ENCODE data around the gene KIFAP3. TPM values are rescaled to one million over a fixed set of nuclear protein-coding genes. Genes with fewer than 3 reads are reported as not detected.

The KIFAP3 gene
- total RNA-seq, 2 experiments from 2014 or later: 14.0 to 14.7 TPM

DNA sequence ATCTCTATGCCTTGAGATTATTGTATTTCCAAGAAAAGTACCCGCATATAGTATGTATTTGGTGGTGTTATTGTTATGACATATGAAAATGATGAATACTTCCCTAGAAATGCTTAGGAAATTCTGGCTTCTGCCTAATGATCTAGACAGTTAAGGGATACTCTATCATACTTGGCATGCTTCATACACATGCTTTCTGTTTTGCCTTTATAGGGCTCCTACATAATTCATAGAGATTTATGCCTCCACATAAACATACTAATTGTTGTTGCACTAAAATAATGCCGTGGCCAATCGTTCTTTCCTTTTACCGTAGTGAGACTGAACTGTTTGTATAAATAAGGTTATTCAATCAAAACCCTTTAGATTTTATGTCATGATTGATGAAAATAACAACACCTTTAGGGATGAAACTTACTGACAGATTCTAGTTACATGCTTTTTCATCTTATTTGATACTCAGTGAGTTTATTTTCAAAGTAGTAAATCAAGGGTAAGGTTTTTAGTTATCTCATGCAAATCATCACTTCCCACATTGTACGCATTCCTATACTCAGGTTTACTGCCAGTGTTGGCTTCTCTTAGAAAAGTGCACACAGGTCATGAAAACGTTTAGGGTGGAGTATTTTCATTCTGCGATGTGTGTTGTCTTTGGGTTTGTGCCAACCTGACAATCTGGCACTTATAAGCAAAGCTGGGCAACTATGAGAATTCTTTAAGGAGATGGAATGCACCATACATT lies 140.3 kb downstream of the KIFAP3 start:
- peaks cover 2% of the 10 kb centered on the region for H3K4me1 Mint-ChIP-seq (ENCODE audit: low read depth)
- H3K27me3 Mint-ChIP-seq: no peaks in the 10 kb centered on the region
- no peaks in the 10 kb centered on the region for H3K9me3 Mint-ChIP-seq
- H3K4me3 Mint-ChIP-seq: no peak overlapping the region
- intact Hi-C loops (cut with micrococcal nuclease): no loop called here
- no peak for ATAC-seq
- TF ChIP-seq, protein P1, sequence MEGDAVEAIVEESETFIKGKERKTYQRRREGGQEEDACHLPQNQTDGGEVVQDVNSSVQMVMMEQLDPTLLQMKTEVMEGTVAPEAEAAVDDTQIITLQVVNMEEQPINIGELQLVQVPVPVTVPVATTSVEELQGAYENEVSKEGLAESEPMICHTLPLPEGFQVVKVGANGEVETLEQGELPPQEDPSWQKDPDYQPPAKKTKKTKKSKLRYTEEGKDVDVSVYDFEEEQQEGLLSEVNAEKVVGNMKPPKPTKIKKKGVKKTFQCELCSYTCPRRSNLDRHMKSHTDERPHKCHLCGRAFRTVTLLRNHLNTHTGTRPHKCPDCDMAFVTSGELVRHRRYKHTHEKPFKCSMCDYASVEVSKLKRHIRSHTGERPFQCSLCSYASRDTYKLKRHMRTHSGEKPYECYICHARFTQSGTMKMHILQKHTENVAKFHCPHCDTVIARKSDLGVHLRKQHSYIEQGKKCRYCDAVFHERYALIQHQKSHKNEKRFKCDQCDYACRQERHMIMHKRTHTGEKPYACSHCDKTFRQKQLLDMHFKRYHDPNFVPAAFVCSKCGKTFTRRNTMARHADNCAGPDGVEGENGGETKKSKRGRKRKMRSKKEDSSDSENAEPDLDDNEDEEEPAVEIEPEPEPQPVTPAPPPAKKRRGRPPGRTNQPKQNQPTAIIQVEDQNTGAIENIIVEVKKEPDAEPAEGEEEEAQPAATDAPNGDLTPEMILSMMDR (IDR thresholded peaks at IDR 0.05): no peak
- H3K36me3 Mint-ChIP-seq (ENCODE audit: low read depth): no peaks in the 10 kb centered on the region
- POLR2A ChIA-PET: no interaction called here
- no peak for DNase-seq
- no peak overlapping the region for H3K27ac Mint-ChIP-seq
- CTCF ChIA-PET: no interaction called here

DNA sequence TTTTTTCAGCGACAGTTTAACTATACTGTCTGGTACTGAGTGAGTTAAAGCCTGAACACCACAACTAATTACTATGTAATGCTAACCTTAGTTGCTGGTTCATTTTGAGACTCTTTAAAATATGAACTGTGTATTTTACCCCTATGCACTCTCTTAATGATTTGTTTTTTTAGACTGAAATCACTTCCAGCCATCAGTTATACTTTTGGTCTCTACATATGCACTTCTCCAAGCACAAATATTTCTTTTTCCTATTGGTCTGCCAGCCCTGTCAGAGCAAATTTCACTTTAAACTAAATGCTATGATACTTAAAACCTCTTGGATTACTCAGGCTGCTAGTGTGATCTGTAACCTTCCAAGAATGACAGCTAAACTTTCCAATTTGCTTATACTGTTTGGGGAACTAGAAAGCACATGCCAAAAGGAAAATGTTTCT lies 142.7 kb downstream of the KIFAP3 start:
- Mint-ChIP-seq H3K27ac (no peak overlapping the region), H3K9me3 (no peaks in the 10 kb centered on the region), H3K4me1 (ENCODE audit: low read depth) (peaks cover 5% of the 10 kb centered on the region), H3K27me3 (no peaks in the 10 kb centered on the region), H3K4me3 (no peak overlapping the region), H3K36me3 (ENCODE audit: low read depth) (no peaks in the 10 kb centered on the region)
- intact Hi-C loops (cut with micrococcal nuclease): no loop called here
- ChIA-PET POLR2A (no interaction called here), CTCF (no interaction called here)
- TF ChIP-seq, protein P1 (IDR thresholded peaks at IDR 0.05): no peak
- no peak for ATAC-seq
- no peak for DNase-seq

- Mint-ChIP-seq H3K27ac (no peak overlapping the region), H3K36me3 (ENCODE audit: low read depth) (no peaks in the 10 kb centered on the region), H3K9me3 (no peaks in the 10 kb centered on the region), H3K4me3 (no peak overlapping the region), H3K4me1 (ENCODE audit: low read depth) (peaks cover 9% of the 10 kb centered on the region), H3K27me3 (no peaks in the 10 kb centered on the region)
- TF ChIP-seq, protein P1 (IDR thresholded peaks at IDR 0.05): no peak
- ATAC-seq (no peak), DNase-seq (no peak)
- POLR2A ChIA-PET: no interaction called here
- intact Hi-C loops (cut with micrococcal nuclease): loop anchor here (10.0 kb wide), 1 partner anchor 736 kb away; the partner anchor contains the start of gene PRRX1
- CTCF ChIA-PET: interaction anchor here (0.6 to 1.5 kb wide), 9 partner anchors 10 to 1001 kb away, joined by 3 to 4 read pairs (median 3); partner anchors contain the start of gene SCYL3
Measured at GRCh38 chr1:169929210-169929526, 145.3 kb downstream of the KIFAP3 start.

GRCh38 chr1:169928438-169929209 lies 145.9 kb downstream of the KIFAP3 start:
- intact Hi-C loops (cut with micrococcal nuclease): loop anchor here (10.0 kb wide), 1 partner anchor 736 kb away; the partner anchor contains the start of gene PRRX1
- no peaks in the 10 kb centered on the region for H3K9me3 Mint-ChIP-seq
- H3K27ac Mint-ChIP-seq: no peak overlapping the region
- no peaks in the 10 kb centered on the region for H3K36me3 Mint-ChIP-seq (ENCODE audit: low read depth)
- peaks cover 9% of the 10 kb centered on the region for H3K4me1 Mint-ChIP-seq (ENCODE audit: low read depth)
- no peak overlapping the region for H3K4me3 Mint-ChIP-seq
- ChIA-PET POLR2A (no interaction called here), CTCF (interaction anchor here (0.6 to 1.5 kb wide), 9 partner anchors 11 to 1001 kb away, joined by 3 to 4 read pairs (median 3); partner anchors contain the start of gene SCYL3)
- DNase-seq (no peak), ATAC-seq (peak; percentile 66)
- TF ChIP-seq, protein P1 (IDR thresholded peaks at IDR 0.05): peak; percentile 95
- no peaks in the 10 kb centered on the region for H3K27me3 Mint-ChIP-seq
